ENCODE measurements around the gene FKBP1C. TPM values are rescaled to one million over a fixed set of nuclear protein-coding genes. Genes with fewer than 3 reads are reported as not detected.

The FKBP1C gene
- total RNA-seq, 1 donor from 2014 or later, result 1.9 TPM

DNA sequence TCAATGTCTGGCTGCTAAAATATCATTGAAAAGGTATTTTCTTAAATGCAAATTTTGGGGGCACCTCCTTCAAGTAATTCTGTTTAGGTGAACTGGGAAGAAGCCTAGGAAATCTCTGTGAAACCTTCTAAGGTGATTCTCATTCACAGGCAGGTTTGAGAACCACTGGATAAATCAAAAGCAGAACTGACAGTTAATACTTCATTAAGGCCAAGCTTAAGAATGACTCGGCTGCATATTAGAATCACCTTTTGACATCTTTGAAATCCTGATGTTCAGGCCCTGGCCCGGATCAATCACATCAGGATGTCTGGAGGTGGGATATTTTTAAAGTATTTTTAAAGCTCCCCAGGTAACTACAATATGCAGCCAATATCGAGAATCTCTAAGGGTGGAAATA, 50.6 kb downstream of the FKBP1C start:
- intact Hi-C loops (cut with micrococcal nuclease), result no loop called here

Other genes starting within 250 kb of the FKBP1C start
- 0.15 TPM in 1 of 2 replicates, not detected in the other for gene LGSN, start 108.5 kb downstream of the FKBP1C start, total RNA-seq

Measured in T-helper 1 cell treated with Interleukin-12 subunit alpha and Interleukin-12 subunit beta and Interleukin-4 antibody, amounts not matched to agents 30 ng/mL and 1 ng/mL, for 36 hours (primary cell).